ENCODE results near the gene RTL5.

The RTL5 gene

GRCh38 chrX:72126048-72126415 lies 5.7 kb downstream of the RTL5 start:
- H3K4me3 ChIP-seq (ENCODE audit: low read depth, low read length) = no peak overlapping the region
- TF ChIP-seq CTCF (IDR thresholded peaks at IDR 0.05; ENCODE audit: control insufficient read depth, extremely low read depth, insufficient read depth) = no peak
- DNase-seq (ENCODE audit: low read depth) = no peak

GRCh38 chrX:72125331-72126047 lies 6.2 kb downstream of the RTL5 start:
- no peak for TF ChIP-seq CTCF (IDR thresholded peaks at IDR 0.05; ENCODE audit: control insufficient read depth, extremely low read depth, insufficient read depth)
- no peak overlapping the region for H3K4me3 ChIP-seq (ENCODE audit: low read depth, low read length)
- no peak for DNase-seq (ENCODE audit: low read depth)

- H3K4me3 ChIP-seq (ENCODE audit: low read depth, low read length) = no peak overlapping the region
- no peak for TF ChIP-seq CTCF (IDR thresholded peaks at IDR 0.05; ENCODE audit: control insufficient read depth, extremely low read depth, insufficient read depth)
- no peak for DNase-seq (ENCODE audit: low read depth)
These were observed 7.0 kb downstream of the RTL5 start for GRCh38 chrX:72124540-72125201.

- no peak for TF ChIP-seq CTCF (IDR thresholded peaks at IDR 0.05; ENCODE audit: control insufficient read depth, extremely low read depth, insufficient read depth)
- H3K4me3 ChIP-seq (ENCODE audit: low read depth, low read length) = no peak overlapping the region
- DNase-seq (ENCODE audit: low read depth) = no peak
These were observed 8.1 kb downstream of the RTL5 start for GRCh38 chrX:72123471-72124185.

- no peak for TF ChIP-seq CTCF (IDR thresholded peaks at IDR 0.05; ENCODE audit: control insufficient read depth, extremely low read depth, insufficient read depth)
- no peak for DNase-seq (ENCODE audit: low read depth)
- no peak overlapping the region for H3K4me3 ChIP-seq (ENCODE audit: low read depth, low read length)
These were observed 8.9 kb downstream of the RTL5 start for GRCh38 chrX:72122621-72123337.

GRCh38 chrX:72121383-72121782 lies 10.3 kb downstream of the RTL5 start:
- no peak for DNase-seq (ENCODE audit: low read depth)
- no peak for TF ChIP-seq CTCF (IDR thresholded peaks at IDR 0.05; ENCODE audit: control insufficient read depth, extremely low read depth, insufficient read depth)
- no peak overlapping the region for H3K4me3 ChIP-seq (ENCODE audit: low read depth, low read length)
